Upper lobe of left lung (tissue), 4 donors: ENCODE results near the gene PTPRD.

Source experiments
- CTCF ChIP-seq, 6 experiments: fragments of 450-650 bp in 4 of 6; fragments of 200-600 bp in 2 of 6; sonication (generic) in 2 of 6; IDR thresholded peaks; one replicate each; pipeline ENCODE4 v1.5.1; 2016 to 2019; ENCODE audit warnings: antibody characterized with exemption in 6 of 6
- EP300 ChIP-seq, 4 donors: sonication (generic); formaldehyde crosslinking; IDR thresholded peaks; one replicate each; pipeline ENCODE4 v1.5.1; 2017; ENCODE audit warnings: antibody characterized with exemption in 4 of 4, control low read depth in 2 of 4
- POLR2A ChIP-seq, 4 donors: fragments of 450-650 bp; IDR thresholded peaks; one replicate each; pipeline ENCODE4 v1.5.1; 2016 to 2017; ENCODE audit warnings: antibody characterized with exemption in 4 of 4, mild to moderate bottlenecking in 2 of 4
- POLR2AphosphoS5 ChIP-seq, 2 donors: sonication (generic); formaldehyde crosslinking; IDR thresholded peaks; one replicate each; pipeline ENCODE4 v1.5.1; 2017; ENCODE audit warnings: antibody characterized with exemption in 2 of 2

GRCh38 chr9:9892217-9892616 lies 720.6 kb downstream of the PTPRD start:
- TF ChIP-seq POLR2A (IDR thresholded peaks at IDR 0.05), result no peak
- no peak for TF ChIP-seq POLR2AphosphoS5 (IDR thresholded peaks at IDR 0.05)
- TF ChIP-seq CTCF (IDR thresholded peaks at IDR 0.05), result no peak
- no peak for TF ChIP-seq EP300 (IDR thresholded peaks at IDR 0.05)
